ENCODE results near the gene CEACAM3. TPM values are rescaled to one million over a fixed set of nuclear protein-coding genes. Genes with fewer than 3 reads are reported as not detected.
"Not testable (repeated sequence)": the region's sequence is repeated elsewhere in the genome, so short reads cannot be mapped to it uniquely, and the experiment has no call there.

Gene CEACAM3
- total RNA-seq, 4 donors from 2014 or later, result not detected

GRCh38 chr19:41787055-41787454 is 9.3 kb upstream of the CEACAM3 start:
- DNase-seq, result no peak
- no peak overlapping the region for H3K4me3 ChIP-seq
- no peak for TF ChIP-seq CTCF (IDR thresholded peaks at IDR 0.05)
- TF ChIP-seq POLR2A (IDR thresholded peaks at IDR 0.05), result no peak
- H3K27ac ChIP-seq, result no peak overlapping the region
- H3K9me3 ChIP-seq, result no peaks in the 10 kb centered on the region
- no peaks in the 10 kb centered on the region for H3K27me3 ChIP-seq
- no peaks in the 10 kb centered on the region for H3K36me3 ChIP-seq
- H3K4me1 ChIP-seq, result peaks cover 0 to 25% (median 4%) of the 10 kb centered on the region in 4 donors

GRCh38 chr19:41788518-41788917 is 7.9 kb upstream of the CEACAM3 start:
- H3K9me3 ChIP-seq, DNase-seq, H3K36me3 ChIP-seq, H3K27ac ChIP-seq, H3K4me3 ChIP-seq, H3K27me3 ChIP-seq: not testable (repeated sequence)
- H3K4me1 ChIP-seq, result peaks cover 0 to 23% (median 4%) of the 10 kb centered on the region in 4 donors

- not testable (repeated sequence) for H3K4me3 ChIP-seq, H3K9me3 ChIP-seq, DNase-seq, H3K27me3 ChIP-seq, H3K36me3 ChIP-seq, H3K27ac ChIP-seq
- H3K4me1 ChIP-seq, result peaks cover 0 to 17% (median 4%) of the 10 kb centered on the region in 4 donors
Observed at GRCh38 chr19:41789053-41789452, 7.3 kb upstream of the CEACAM3 start.

- H3K27ac ChIP-seq, result no peak overlapping the region
- H3K4me1 ChIP-seq, result no peaks in the 10 kb centered on the region
- H3K4me3 ChIP-seq, result no peak overlapping the region
- TF ChIP-seq POLR2A (IDR thresholded peaks at IDR 0.05), result no peak
- peak; percentile 51 to 68 (median 56) for TF ChIP-seq CTCF (IDR thresholded peaks at IDR 0.05)
- DNase-seq, result peak; percentile 42 to 75 (median 66)
- H3K27me3 ChIP-seq, result no peaks in the 10 kb centered on the region
- no peaks in the 10 kb centered on the region for H3K36me3 ChIP-seq
- no peaks in the 10 kb centered on the region for H3K9me3 ChIP-seq
Observed at GRCh38 chr19:41792513-41793413, 3.6 kb upstream of the CEACAM3 start.

- no peak overlapping the region for H3K4me3 ChIP-seq
- H3K9me3 ChIP-seq, result no peaks in the 10 kb centered on the region
- TF ChIP-seq POLR2A (IDR thresholded peaks at IDR 0.05), result no peak
- TF ChIP-seq CTCF (IDR thresholded peaks at IDR 0.05), result no peak
- H3K36me3 ChIP-seq, result no peaks in the 10 kb centered on the region
- H3K27ac ChIP-seq, result no peak overlapping the region
- DNase-seq, result no peak
- H3K4me1 ChIP-seq, result no peaks in the 10 kb centered on the region
- H3K27me3 ChIP-seq, result no peaks in the 10 kb centered on the region
Observed at GRCh38 chr19:41793414-41793727, 3.0 kb upstream of the CEACAM3 start.

- no peaks in the 10 kb centered on the region for H3K27me3 ChIP-seq
- H3K36me3 ChIP-seq, result no peaks in the 10 kb centered on the region
- no peak overlapping the region for H3K4me3 ChIP-seq
- no peak overlapping the region for H3K27ac ChIP-seq
- H3K4me1 ChIP-seq, result no peaks in the 10 kb centered on the region
- TF ChIP-seq POLR2A (IDR thresholded peaks at IDR 0.05), result no peak
- peak; percentile 56 to 81 (median 77) for TF ChIP-seq CTCF (IDR thresholded peaks at IDR 0.05)
- no peaks in the 10 kb centered on the region for H3K9me3 ChIP-seq
- peak in 2 of 3 donors; percentile 69 to 84 for DNase-seq
Observed at GRCh38 chr19:41795031-41795461, 1.3 kb upstream of the CEACAM3 start.

Measured in Peyer's patch (tissue), 4 donors.